Upper lobe of left lung (tissue), 6 donors: ENCODE data around the gene TERT. TPM values are rescaled to one million over a fixed set of nuclear protein-coding genes. Genes with fewer than 3 reads are reported as not detected.
"Not testable (repeated sequence)": the region's sequence is repeated elsewhere in the genome, so short reads cannot be mapped to it uniquely, and the experiment has no call there.

ENCODE experiments used
- ATAC-seq, 2 donors: fragments of 200-7000 bp; cut with Tn5 transposase; one replicate each; pipeline ENCODE4 v1.9.1; 2022; ENCODE audit warnings: mild to moderate bottlenecking in 2 of 2, moderate library complexity in 2 of 2; ENCODE audit not compliant: low FRiP score in 2 of 2
- DNase-seq, 2 donors: peaks; one replicate each; pipeline ENCODE4 v3.0.0-alpha.2; 2019 to 2020
- H3K27ac ChIP-seq, 4 donors: fragments of 200-600 bp; sonication (generic); one replicate each; pipeline ENCODE4 v1.5.1; 2016 to 2019
- H3K27me3 ChIP-seq, 4 donors: fragments of 200-600 bp; sonication (generic); one replicate each; pipeline ENCODE4 v1.5.1; 2017 to 2019
- H3K36me3 ChIP-seq, 4 donors: fragments of 200-600 bp; sonication (generic); one replicate each; pipeline ENCODE4 v1.5.1; 2016 to 2019
- H3K4me1 ChIP-seq, 4 donors: fragments of 200-600 bp; sonication (generic); one replicate each; pipeline ENCODE4 v1.5.1; 2018 to 2019
- H3K4me3 ChIP-seq, 4 donors: fragments of 200-600 bp; sonication (generic); one replicate each; pipeline ENCODE4 v1.5.1; 2017 to 2019; ENCODE audit warnings: mild to moderate bottlenecking in 2 of 4, moderate library complexity in 1 of 4
- H3K9me3 ChIP-seq, 4 donors: fragments of 200-600 bp; sonication (generic); one replicate each; pipeline ENCODE4 v1.5.1; 2018 to 2019
- EP300 ChIP-seq, 4 donors: sonication (generic); formaldehyde crosslinking; IDR thresholded peaks; one replicate each; pipeline ENCODE4 v1.5.1; 2017; ENCODE audit warnings: antibody characterized with exemption in 4 of 4, control low read depth in 2 of 4
- POLR2A ChIP-seq, 4 donors: fragments of 450-650 bp; IDR thresholded peaks; one replicate each; pipeline ENCODE4 v1.5.1; 2016 to 2017; ENCODE audit warnings: antibody characterized with exemption in 4 of 4, mild to moderate bottlenecking in 2 of 4
- POLR2AphosphoS5 ChIP-seq, 2 donors: sonication (generic); formaldehyde crosslinking; IDR thresholded peaks; one replicate each; pipeline ENCODE4 v1.5.1; 2017; ENCODE audit warnings: antibody characterized with exemption in 2 of 2
- WGBS, 2 donors: methylation state at CpG; one replicate each; pipeline ENCODE4 v1.1.5; 2017 to 2018; 5-methylcytosine and 5-hydroxymethylcytosine counted together
- total RNA-seq, 6 donors: library from RNA; depleted of rRNA in 4 of 6; stranded (reverse); fragments of >200 nt in 4 of 6; gene quantifications; one replicate each; pipeline versions ENCODE4 v1.1.0 to v1.2.1, GENCODE V29; 2016 to 2021
- TF ChIP-seq, protein P1 (sequence below), 6 experiments: fragments of 450-650 bp in 4 of 6; fragments of 200-600 bp in 2 of 6; sonication (generic) in 2 of 6; IDR thresholded peaks; one replicate each; pipeline ENCODE4 v1.5.1; 2016 to 2019; ENCODE audit warnings: antibody characterized with exemption in 6 of 6
- donor health status: DM: no; HTN: no; CAD: no; lungs with moderate emphysema.
- donor health status: DM: no; HTN: yes; CAD: no; lungs with severe emphysema.

TERT gene
- total RNA-seq, 6 donors from 2014 or later = 0.06 to 0.07 TPM; not detected in 4

DNA sequence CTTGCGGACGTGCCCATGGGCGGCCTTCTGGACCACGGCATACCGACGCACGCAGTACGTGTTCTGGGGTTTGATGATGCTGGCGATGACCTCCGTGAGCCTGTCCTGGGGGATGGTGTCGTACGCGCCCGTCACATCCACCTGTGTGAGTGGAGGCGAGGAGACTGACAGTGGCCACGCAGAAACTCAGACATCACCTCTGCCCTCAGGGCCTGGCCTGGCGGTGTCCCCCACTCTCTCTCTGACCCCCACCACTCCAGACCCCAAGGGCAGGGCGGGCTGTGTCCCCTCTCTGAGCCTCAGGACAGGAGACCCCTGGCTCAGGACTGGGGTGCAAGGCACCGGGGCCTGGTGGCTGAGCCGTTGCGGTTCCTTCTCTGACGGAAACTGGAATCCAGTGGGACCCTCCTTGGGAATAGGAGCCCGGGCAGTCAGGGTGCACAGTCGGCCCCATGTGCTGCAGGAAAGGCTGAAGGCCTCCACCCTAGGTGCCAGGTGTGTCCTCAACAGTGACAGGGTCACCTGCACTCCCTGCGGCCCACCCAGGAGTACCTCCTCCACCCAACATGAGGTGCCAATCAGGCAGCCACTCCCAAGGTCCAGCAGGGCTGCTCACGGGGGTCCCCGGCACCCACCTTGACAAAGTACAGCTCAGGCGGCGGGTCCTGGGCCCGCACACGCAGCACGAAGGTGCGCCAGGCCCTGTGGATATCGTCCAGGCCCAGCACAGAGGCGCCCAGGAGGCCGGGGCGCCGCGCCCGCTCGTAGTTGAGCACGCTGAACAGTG, 16.0 kb downstream of the TERT start:
- H3K27me3 ChIP-seq = no peaks in the 10 kb centered on the region
- H3K9me3 ChIP-seq = no peaks in the 10 kb centered on the region
- no peak overlapping the region for H3K27ac ChIP-seq
- WGBS, 2 donors = 97% methylated on average over 17 to 40 of the region's 42 CpGs
- no peaks in the 10 kb centered on the region for H3K4me1 ChIP-seq
- H3K4me3 ChIP-seq = no peak overlapping the region
- TF ChIP-seq EP300 (IDR thresholded peaks at IDR 0.05) (no peak), POLR2AphosphoS5 (IDR thresholded peaks at IDR 0.05) (no peak), POLR2A (IDR thresholded peaks at IDR 0.05) (no peak)
- TF ChIP-seq, protein P1, sequence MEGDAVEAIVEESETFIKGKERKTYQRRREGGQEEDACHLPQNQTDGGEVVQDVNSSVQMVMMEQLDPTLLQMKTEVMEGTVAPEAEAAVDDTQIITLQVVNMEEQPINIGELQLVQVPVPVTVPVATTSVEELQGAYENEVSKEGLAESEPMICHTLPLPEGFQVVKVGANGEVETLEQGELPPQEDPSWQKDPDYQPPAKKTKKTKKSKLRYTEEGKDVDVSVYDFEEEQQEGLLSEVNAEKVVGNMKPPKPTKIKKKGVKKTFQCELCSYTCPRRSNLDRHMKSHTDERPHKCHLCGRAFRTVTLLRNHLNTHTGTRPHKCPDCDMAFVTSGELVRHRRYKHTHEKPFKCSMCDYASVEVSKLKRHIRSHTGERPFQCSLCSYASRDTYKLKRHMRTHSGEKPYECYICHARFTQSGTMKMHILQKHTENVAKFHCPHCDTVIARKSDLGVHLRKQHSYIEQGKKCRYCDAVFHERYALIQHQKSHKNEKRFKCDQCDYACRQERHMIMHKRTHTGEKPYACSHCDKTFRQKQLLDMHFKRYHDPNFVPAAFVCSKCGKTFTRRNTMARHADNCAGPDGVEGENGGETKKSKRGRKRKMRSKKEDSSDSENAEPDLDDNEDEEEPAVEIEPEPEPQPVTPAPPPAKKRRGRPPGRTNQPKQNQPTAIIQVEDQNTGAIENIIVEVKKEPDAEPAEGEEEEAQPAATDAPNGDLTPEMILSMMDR (IDR thresholded peaks at IDR 0.05) = no peak
- no peaks in the 10 kb centered on the region for H3K36me3 ChIP-seq
- DNase-seq = peak in 1 of 2 donors; percentile 75
- ATAC-seq = peak; percentile 17 to 25

DNA sequence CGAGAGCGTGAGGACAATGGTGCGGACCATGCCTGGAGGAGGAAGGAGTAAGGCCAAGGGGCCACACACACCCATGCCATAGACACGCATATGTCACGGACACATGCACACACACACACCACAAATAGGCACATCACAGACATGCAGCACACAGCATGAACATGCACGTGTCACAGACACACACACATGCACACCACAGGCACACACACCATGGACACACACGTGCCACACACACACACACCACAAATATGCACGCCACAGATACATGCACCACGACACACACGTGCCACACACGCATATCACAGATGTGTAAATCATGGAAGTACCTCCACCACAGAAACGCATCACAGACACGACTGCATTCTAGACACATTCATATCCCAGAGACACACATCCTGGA, 16.7 kb downstream of the TERT start:
- 88 to 90% methylated on average over 13 of the region's 13 CpGs for WGBS, 2 donors
- no peaks in the 10 kb centered on the region for H3K9me3 ChIP-seq
- TF ChIP-seq EP300 (IDR thresholded peaks at IDR 0.05) = no peak
- TF ChIP-seq POLR2AphosphoS5 (IDR thresholded peaks at IDR 0.05) = no peak
- no peak for TF ChIP-seq POLR2A (IDR thresholded peaks at IDR 0.05)
- TF ChIP-seq, protein P1 (IDR thresholded peaks at IDR 0.05) = no peak
- H3K4me1 ChIP-seq = no peaks in the 10 kb centered on the region
- no peak for ATAC-seq
- DNase-seq = no peak
- no peaks in the 10 kb centered on the region for H3K27me3 ChIP-seq
- no peak overlapping the region for H3K27ac ChIP-seq
- no peak overlapping the region for H3K4me3 ChIP-seq
- H3K36me3 ChIP-seq = no peaks in the 10 kb centered on the region

DNA sequence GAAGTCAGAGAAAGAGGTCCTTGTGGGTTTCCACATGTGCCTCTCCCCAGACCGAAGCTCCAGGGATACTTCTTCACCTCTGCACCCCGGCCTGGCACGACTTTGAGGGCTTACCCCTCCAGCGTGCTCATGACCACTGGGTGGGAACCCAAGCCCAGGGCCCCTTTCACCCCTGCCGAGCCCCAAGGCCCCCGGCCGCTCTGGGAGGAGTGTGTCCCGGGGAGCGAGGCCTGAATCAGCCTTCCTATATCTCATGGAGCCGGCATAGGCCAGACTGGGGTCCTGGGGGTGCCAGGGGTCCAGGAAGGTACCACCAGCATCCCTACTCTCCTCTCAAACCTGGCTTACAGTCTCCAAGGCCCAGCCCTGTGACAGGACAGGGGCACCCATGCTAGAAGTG, 17.1 kb downstream of the TERT start:
- no peak for TF ChIP-seq POLR2A (IDR thresholded peaks at IDR 0.05)
- TF ChIP-seq, protein P1 (IDR thresholded peaks at IDR 0.05) = no peak
- no peak for TF ChIP-seq EP300 (IDR thresholded peaks at IDR 0.05)
- no peak for TF ChIP-seq POLR2AphosphoS5 (IDR thresholded peaks at IDR 0.05)
- H3K9me3 ChIP-seq = no peaks in the 10 kb centered on the region
- no peaks in the 10 kb centered on the region for H3K27me3 ChIP-seq
- DNase-seq (peak in 1 of 2 donors; percentile 62), ATAC-seq (peak in 1 of 2 donors; percentile 13)
- WGBS, 2 donors = 83 to 96% methylated on average over 4 to 10 of the region's 10 CpGs
- H3K4me1 ChIP-seq = no peaks in the 10 kb centered on the region
- H3K27ac ChIP-seq = no peak overlapping the region
- no peaks in the 10 kb centered on the region for H3K36me3 ChIP-seq
- no peak overlapping the region for H3K4me3 ChIP-seq

DNA sequence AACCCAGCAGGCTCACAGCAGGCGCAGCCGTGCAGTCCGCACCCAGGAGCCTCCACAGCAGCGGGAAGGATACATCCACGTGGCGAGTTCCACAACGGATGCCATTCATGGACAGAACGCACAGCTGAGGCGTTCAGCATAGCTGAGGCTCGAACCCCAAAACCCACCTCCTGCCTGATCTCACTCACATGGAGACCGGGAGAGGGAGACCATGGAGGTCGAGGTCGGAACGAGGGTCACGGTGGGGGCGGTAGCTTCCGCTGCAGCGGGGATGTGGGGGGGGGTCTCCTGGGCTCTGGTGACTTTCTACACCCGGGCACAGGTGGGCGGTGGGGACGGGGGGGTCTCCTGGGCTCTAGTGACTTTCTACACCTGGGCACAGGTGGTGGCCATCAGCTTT, 17.5 kb downstream of the TERT start:
- no peaks in the 10 kb centered on the region for H3K4me1 ChIP-seq
- TF ChIP-seq EP300 (IDR thresholded peaks at IDR 0.05) (no peak), POLR2A (IDR thresholded peaks at IDR 0.05) (no peak), POLR2AphosphoS5 (IDR thresholded peaks at IDR 0.05) (no peak)
- TF ChIP-seq, protein P1 (IDR thresholded peaks at IDR 0.05) = no peak
- no peaks in the 10 kb centered on the region for H3K36me3 ChIP-seq
- H3K9me3 ChIP-seq = no peaks in the 10 kb centered on the region
- H3K27me3 ChIP-seq = no peaks in the 10 kb centered on the region
- DNase-seq (no peak), ATAC-seq (no peak)
- H3K4me3 ChIP-seq = no peak overlapping the region
- no peak overlapping the region for H3K27ac ChIP-seq
- WGBS, 2 donors = 86 to 94% methylated on average over 9 to 21 of the region's 21 CpGs

DNA sequence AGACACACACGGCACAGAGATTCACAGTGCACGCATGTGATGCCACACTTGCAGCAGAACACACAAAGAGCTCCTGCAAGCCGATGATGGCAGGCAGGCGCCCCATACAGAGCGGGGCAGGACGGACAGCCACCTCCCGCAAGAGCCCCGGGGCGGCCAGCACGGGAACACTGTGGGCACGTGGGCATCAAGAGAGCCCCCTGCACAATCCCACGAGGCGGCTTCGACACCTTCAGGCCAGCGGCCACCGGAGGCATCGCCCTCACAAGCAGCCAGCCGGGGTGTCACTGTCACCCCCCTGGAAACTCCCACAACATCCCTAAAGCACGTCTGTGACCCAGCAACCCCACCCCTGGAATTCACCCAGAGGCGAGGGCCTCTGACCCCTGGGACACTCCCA, 17.9 kb downstream of the TERT start:
- no peaks in the 10 kb centered on the region for H3K36me3 ChIP-seq
- WGBS, 2 donors = 60 to 85% methylated on average over 2 to 20 of the region's 20 CpGs
- ATAC-seq (no peak), DNase-seq (peak in 1 of 2 donors; percentile 69)
- H3K27me3 ChIP-seq = no peaks in the 10 kb centered on the region
- no peak overlapping the region for H3K27ac ChIP-seq
- TF ChIP-seq POLR2AphosphoS5 (IDR thresholded peaks at IDR 0.05) (no peak), EP300 (IDR thresholded peaks at IDR 0.05) (no peak), POLR2A (IDR thresholded peaks at IDR 0.05) (no peak)
- TF ChIP-seq, protein P1 (IDR thresholded peaks at IDR 0.05) = no peak
- H3K9me3 ChIP-seq = no peaks in the 10 kb centered on the region
- H3K4me1 ChIP-seq = no peaks in the 10 kb centered on the region
- H3K4me3 ChIP-seq = no peak overlapping the region

DNA sequence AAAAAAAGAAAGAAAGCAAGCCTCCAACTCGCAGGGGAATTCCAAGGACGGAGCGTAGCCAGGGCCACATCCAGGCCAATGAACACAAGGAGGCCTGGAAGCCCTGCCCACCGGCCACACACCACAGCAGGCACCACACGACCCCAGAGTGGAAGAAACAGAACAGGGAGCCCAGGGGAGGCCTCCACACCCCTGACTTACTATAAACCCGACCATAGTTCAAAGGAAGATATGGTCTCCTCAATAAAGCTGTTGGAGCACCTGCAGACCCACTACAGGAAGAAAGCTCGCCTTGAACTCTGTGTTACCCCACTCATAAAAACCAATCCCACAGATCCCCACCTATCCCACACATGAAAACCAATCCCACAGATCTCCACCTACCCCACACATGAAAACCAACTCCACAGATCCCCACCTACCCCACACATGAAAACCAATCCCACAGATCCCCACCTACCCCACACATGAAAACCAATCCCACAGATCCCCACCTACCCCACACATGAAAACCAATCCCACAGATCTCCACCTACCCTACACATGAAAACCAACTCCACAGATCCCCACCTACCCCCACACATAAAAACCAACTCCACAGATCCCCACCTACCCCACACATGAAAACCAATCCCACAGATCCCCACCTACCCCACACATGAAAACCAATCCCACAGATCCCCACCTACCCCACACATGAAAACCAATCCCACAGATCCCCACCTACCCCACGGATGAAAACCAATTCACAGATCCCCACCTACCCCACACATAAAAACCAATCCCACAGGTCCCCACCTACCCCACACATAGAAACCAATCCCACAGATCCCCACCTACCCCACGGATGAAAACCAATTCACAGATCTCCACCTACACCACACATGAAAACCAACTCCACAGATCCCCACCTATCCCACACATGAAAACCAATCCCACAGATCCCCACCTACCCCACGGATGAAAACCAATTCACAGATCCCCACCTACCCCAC, 19.2 kb downstream of the TERT start:
- H3K36me3 ChIP-seq, H3K9me3 ChIP-seq, DNase-seq, ATAC-seq, H3K4me1 ChIP-seq, H3K4me3 ChIP-seq, H3K27me3 ChIP-seq, H3K27ac ChIP-seq: not testable (repeated sequence)
- 80 to 81% methylated on average over 10 of the region's 10 CpGs for WGBS, 2 donors
